EL (cell line): ENCODE results near the gene NFATC3.
A peak's percentile ranks its signal among the peaks of the same experiment; 100 is the strongest.
"Not testable (repeated sequence)": the region's sequence is repeated elsewhere in the genome, so short reads cannot be mapped to it uniquely, and the experiment has no call there.

ENCODE experiments used
- DNase-seq: peaks from one replicate; pipeline ENCODE4 v3.0.0-alpha.2; 2016

NFATC3 gene

GRCh38 chr16:68090533-68090932, 5.4 kb downstream of the NFATC3 start:
- DNase-seq: no peak

DNA sequence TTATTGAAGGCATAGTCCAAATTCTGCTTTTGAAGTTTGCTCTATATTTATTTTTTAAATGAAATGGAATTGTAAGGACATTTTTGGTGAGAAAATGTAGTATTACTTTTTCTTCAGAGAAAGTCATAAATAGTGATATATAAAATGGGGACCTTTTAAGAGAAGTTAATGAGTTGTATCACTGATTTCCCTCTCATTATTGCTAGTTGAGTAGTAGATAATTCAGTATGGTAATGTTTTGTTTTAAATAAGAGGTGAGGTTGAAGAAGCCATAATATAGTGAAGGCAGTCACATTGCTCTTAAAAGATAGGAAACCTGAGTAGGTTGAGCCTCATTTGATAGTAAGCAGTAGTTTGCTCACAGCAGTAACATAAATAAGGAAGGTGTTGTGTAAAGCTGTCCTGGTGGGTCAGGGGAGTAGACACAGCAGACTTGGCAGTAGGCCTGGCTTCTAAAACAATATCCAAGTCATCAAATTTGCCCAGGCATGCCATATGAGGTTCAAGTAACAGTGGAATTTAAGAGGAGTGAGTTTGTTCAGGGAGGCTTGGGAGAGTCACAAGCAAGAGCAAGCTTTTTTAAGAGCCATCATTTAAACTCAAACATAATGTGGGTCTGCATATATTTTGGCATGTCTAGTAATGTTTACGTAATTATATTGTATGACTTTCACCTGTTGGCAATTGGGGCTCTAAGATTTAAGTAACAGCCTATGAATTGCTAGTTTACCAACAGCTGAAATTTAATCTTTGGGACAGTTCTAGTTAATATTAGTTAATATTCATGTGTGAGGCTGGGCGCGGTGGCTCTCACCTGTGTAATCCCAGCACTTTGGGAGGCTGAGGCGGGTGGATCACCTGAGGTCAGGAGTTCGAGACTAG, 6.5 kb downstream of the NFATC3 start:
- DNase-seq: peak; percentile 64

DNA sequence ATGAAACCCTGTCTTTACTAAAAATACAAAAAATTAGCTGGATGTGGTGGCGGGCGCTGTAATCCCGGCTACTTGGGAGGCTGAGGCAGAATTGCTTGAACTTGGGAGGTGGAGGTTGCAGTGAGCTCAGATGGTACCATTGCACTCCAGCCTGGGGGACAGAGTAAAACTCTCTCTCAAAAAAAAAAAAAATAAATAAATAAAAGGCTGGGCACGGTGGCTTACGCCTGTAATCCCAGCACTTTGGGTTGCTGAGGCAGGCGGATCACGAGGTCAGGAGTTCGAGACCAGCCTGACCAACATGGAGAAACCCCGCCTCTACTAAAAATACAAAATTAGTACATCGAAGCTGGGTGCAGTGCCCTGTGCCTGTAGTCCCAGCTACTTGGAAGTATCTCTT, 7.1 kb downstream of the NFATC3 start:
- not testable (repeated sequence) for DNase-seq

- DNase-seq: peak; percentile 50
These were observed 8.8 kb downstream of the NFATC3 start for GRCh38 chr16:68093816-68094613.

DNA sequence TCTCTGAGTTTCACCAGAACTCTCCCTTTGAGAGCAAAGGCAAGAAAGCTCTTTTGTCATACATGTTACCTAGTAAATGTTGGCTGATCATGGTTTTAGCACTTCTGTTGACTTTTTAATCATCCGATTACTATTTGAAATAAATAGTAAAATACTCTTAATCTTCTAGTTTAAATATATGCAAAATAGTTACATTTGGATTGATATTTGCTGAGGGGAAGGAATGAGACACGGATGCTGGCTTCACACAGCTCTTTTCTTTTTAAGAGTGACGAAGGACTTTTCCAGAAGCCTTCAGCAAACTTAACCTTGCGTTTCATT, 9.4 kb downstream of the NFATC3 start:
- DNase-seq: no peak

GRCh38 chr16:68096491-68096890, 11.3 kb downstream of the NFATC3 start:
- DNase-seq: no peak

- DNase-seq: no peak
These were observed 11.9 kb downstream of the NFATC3 start for GRCh38 chr16:68097088-68097487.

GRCh38 chr16:68097895-68098294, 12.7 kb downstream of the NFATC3 start:
- DNase-seq: no peak

DNA sequence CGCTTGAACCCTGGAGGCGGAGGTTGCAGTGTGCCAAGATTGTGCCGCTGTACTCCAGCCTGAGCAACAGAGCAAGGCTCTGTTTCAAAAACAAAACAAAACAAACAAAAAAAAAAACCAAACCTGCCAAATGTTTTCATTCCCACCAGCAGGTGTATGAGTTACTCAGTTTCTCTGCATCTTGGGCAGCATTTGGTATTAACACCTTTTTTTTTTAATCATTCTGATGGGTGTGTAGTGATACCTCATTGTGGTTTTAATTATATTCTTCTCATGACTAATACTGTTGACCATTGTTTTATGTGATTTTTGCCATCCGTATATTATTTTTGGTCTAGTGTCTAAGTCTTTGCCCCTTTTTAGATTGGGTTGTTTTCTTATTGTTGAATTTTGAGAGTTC, 15.3 kb downstream of the NFATC3 start:
- no peak for DNase-seq

DNA sequence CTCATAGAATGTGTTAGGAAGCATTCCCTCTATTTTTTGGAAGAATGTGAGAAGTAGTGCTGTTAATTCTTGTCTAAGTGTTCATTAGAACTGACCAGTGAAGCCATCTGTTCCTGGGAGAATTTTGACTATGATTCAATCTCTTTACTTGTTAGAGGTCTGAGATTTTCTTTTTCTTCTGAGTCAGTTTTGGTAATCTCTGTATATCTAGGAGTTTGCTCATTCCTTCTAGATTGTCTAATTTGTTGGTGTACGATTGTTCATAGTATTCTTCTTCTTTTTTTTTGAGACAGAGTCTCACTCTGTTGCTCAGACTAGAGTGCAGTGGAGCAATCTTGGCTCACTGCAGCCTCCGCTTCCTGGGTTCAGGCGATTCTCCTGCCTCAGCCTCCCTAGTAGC, 20.4 kb downstream of the NFATC3 start:
- DNase-seq: no peak

DNA sequence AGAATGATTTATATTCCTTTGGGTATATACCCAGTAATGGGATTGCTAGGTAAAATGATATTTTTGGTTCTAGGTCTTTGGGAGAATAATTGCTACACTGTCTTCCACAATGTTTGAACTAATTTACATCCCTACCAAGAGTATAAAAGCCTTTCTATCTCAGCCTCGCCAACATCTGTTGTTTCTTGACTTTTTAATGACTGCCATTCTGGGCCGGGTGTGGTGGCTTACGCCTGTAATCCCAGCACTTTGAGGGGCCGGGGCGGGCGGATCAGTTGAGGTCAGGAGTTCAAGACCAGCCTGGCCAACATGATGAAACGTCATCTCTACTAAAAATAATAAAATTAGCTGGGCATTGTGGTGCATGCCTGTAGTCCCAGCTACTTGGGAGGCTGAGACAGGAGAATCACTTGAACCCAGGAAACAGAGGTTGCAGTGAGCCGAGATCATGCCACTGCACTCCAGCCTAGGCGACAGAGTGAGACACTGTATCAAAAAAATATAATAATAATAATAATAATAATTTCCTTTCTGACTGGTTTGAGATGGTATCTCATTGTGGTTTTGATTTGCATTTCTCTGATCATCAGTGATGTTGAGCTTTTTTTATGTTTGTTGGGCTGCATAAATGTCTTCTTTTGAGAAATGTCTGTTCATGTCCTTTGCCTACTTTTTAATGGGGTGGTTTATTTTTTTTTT, 22.2 kb downstream of the NFATC3 start:
- not testable (repeated sequence) for DNase-seq

DNA sequence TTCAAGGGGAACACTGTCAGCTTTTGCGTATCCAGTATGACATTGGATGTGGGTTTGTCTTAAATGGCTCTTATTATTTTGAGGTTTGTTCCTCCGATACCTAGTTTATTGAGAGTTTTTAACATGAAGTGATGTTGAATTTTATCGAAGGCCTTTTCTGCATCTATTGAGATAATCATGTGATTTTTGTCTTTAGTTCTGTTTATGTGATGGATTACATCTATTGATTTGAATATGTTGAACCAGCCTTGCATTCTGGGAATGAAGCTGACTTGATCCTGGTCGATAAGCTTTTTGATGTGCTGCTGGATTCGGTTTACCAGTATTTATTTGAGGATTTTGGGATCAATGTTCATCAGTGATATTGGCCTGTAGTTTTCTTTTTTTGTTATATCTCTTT, 24.0 kb downstream of the NFATC3 start:
- DNase-seq: not testable (repeated sequence)

GRCh38 chr16:68110611-68111010, 25.4 kb downstream of the NFATC3 start:
- DNase-seq: not testable (repeated sequence)

DNA sequence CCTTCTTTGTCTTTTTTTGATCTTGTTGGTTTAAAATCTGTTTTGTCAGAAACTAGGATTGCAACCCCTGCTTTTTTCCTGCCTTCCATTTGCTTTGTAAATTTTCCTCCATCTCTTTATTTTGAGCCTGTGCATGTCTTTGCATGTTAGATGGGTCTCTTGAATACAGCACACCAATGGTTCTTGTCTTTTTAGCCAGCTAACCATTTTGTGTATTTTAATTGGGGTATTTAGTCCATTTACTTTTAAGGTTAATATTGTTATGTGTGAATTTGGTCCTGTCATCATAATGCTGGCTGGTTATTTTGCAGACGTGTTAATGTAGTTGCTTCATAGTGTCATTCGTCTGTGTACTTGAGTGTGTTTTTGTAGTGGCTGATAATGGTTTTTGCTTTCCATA, 26.2 kb downstream of the NFATC3 start:
- DNase-seq: no peak

GRCh38 chr16:68113059-68113761, 28.0 kb downstream of the NFATC3 start:
- DNase-seq: no peak

GRCh38 chr16:68113765-68114240, 28.6 kb downstream of the NFATC3 start:
- DNase-seq: no peak

DNA sequence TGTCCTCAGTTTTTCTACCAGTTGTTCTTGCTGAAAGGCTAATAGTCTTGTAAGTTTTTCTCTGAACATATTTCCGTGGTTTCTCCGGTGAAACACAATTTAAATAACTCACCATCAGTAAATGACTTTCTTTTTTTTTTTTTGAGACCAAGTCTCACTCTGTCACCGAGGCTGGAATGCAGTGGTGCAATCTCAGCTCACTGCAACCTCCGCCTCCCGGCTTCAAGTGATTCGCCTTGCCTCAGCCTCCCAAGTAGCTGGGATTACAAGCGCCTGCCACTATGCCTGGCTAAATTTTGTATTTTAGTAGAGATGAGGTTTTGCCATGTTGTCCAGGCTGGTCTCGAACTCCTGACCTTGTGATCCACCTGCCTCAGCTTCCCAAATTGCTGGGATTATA, 29.8 kb downstream of the NFATC3 start:
- DNase-seq: peak; percentile 14

DNA sequence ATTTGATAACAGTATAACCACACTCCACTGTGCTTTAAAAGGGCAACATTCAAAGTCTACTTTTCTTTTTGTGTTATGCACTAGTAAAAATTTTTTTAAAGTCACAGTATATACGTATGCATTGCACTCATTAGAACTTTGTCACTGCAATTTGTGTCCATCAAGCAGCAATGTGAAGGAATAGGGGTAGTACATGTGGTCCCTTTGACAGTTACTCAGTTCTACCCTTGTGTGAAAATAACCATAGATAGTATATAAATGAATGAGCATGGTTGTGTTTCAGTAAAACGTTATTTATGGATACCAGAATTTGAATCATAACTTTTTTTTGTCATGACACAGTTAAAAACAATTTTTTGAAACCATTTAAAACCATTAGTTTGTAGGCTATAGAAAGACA, 30.7 kb downstream of the NFATC3 start:
- no peak for DNase-seq

DNA sequence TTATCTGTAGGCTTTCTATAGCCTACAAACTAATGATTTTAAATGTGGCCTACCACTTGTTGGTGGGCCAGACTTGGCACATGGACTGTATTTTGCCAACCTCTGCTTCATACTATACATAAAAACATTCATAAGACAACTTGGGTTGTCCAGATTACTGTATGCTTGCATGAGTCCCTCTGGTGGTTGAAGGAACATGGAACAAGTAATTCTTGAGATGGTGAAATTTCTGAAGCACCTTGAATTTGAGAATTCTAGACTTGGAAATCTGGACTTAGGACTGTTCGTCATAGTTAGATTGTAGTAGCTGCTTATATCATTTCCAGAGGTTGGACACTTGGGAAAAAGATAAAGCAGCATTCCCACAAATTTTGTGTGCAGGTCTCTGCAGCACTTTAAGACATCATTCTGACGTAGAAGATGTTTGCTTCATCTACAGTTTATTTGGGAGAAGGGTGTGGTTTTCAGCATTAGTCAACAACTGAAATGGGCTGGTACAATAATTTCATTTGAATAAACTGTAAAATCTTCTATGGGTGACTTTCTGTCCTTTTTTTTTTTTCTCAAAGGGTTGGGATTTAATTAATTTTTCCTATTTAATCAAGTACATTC, 31.2 kb downstream of the NFATC3 start:
- DNase-seq: peak; percentile 17

DNA sequence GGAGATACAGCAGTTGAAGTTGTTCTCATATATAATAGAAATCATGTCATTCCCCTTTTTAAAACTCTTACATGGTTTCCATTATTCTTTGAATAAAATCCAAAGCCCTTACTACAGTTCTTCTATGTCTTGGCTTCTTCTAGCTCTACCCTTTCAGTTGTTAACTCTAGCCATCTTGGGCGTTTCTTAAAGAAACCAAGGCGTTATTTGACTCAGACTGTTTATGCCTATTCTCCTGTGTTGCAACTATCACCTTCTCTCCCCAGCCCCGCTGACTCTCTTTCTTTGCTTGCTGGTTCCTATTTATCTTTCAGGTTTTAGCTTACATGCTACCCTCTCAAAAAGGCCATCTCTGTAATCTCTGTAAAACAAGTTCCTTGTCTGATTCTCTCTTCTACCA, 32.7 kb downstream of the NFATC3 start:
- DNase-seq: no peak

GRCh38 chr16:68118954-68119353, 33.8 kb downstream of the NFATC3 start:
- DNase-seq: not testable (repeated sequence)

GRCh38 chr16:68120496-68120895, 35.3 kb downstream of the NFATC3 start:
- DNase-seq: not testable (repeated sequence)
